ENCODE measurements around the gene RAPSN. TPM values are rescaled to one million over a fixed set of nuclear protein-coding genes. Genes with fewer than 3 reads are reported as not detected.

RAPSN gene
- total RNA-seq: under 0.01 and 0.43 TPM in 2 replicates

DNA sequence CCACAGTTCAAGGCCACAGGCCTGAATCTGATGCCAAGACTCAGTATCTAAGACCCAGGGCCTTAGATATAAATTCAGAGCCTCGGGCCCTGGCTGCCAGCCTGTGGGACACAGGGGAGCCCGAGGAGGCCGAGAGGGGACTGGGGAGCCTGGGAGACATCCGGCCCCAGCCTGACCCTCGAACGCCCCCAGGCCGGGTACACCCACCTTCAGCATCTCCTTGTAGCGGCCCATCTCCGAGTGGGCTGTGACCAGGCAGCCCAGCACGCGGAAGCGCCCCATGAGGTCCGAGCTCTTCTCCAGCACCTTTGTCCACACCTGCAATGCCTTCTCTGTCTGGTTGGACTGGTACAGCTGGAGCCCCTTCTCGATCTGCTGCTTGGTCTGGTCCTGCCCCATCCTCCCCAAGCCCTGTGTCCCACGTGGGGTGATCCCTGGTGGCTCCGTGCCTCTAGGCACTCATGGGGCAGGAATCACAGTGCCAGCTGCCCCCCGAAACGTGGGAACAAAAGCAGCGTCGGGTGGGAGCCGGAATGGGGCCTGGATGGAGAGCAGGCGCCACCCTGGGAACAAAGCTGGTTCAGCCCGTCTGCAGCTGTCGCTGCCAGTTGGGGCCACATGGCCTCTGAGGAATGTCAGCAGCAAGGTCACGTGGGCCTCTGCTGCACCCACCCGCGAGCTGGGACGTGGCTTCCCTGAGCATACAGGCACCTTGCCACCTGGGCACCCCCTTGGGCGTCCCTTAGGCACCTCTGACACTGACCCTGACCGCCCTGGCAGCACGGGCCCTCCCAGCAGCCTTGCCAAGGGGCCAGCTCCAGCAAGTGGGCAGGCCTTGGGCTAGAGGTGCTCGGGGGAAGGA, at the start of gene RAPSN:
RAPSN (minus strand) TSS at position 571 of the 862 bp plus-strand sequence; CDS start at position 399, 172 bp downstream.
- H3K4me3 ChIP-seq (ENCODE audit: low read depth, low read length): no peak within 1 kb of the TSS
- DNase-seq (ENCODE audit: low read depth): no peak

DNA sequence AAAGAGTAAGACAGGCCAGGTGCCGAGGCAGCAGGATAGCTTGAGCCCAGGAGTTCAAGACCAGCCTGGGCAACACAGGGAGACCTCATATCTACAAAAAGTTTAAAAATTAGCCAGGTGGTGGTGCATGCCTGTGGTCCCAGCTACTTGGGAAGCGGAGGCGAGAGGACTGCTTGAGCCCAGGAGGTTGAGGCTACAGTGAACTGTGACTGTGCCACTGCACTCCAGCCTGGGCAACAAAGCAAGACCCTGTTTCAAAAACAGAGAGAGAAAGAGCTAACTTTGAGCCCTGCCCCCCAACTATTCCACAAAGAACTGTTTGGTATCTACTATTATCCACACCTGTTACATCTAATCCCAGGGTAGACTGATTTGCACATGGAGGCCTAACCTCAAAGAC, 49.2 kb upstream of the RAPSN start:
- no peak for TF ChIP-seq CTCF (IDR thresholded peaks at IDR 0.05; ENCODE audit: insufficient read depth, low read depth, low read length)
- DNase-seq (ENCODE audit: low read depth): no peak
- no peak overlapping the region for H3K4me3 ChIP-seq (ENCODE audit: low read depth, low read length)

More for the DNA sequence above, at the start of gene RAPSN:
- no peak for TF ChIP-seq CTCF (IDR thresholded peaks at IDR 0.05; ENCODE audit: insufficient read depth, low read depth, low read length)

DNA sequence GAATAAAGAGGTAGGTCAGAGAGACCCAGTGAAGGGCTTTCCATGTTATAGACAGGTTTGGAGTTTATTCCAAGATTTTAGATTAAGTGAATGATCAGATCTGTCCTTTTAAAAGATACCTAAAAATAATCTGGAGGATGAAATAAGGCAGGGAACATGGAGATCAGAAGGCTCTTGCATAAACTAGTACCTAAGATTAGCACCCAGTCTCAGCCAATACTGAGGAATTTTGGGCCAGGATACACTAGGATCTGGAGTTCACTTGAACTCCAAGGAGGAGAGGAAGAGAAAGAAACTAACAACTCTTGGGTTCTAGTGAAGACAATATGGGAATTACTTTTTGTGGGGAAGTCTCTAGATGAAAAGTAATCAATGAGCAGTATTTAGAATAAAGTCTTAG, 47.9 kb upstream of the RAPSN start:
- no peak for DNase-seq (ENCODE audit: low read depth)
- TF ChIP-seq CTCF (IDR thresholded peaks at IDR 0.05; ENCODE audit: insufficient read depth, low read depth, low read length): no peak
- no peak overlapping the region for H3K4me3 ChIP-seq (ENCODE audit: low read depth, low read length)

- TF ChIP-seq CTCF (IDR thresholded peaks at IDR 0.05; ENCODE audit: insufficient read depth, low read depth, low read length): no peak
- no peak overlapping the region for H3K4me3 ChIP-seq (ENCODE audit: low read depth, low read length)
These were observed 46.9 kb upstream of the RAPSN start for GRCh38 chr11:47495856-47496217.

DNA sequence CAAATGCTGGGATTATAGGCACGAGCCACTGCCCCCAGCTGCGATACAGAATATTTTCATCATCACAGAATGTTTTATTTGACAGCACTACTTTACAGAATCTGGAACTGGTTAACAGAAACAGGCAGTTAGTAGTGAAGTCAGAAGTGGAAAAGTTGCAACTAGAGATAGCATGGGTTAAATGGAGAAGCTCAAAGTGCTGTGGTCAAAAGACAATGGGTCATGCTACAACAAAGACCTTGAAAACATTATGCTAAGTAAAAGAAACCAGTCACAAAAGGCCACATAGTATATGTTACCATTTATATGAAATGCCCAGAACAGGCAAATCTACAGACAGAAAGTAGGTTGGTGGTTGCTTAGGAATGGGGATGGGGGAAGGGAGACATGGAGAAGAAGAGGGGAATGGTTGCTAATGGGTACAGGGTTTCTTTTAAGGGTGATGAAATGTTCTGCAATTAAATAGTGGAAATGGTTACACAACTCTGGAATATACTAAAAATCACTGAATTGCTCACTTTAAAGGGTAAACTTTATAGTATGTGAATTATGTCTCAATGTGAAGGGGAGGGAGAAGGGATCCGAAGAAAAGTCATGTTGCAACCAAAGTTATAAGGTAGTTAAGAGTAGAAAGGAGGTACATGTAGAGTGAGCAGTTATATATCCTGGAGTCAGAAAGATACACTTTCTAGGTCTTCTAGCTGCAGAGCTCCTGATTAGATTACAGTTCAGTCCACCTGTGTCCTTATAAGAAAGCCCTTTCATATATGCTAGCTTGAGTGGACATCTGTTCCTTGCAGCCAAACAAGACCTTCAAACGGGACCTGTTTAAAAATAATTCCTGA, 46.3 kb upstream of the RAPSN start:
- peak; percentile 87 for DNase-seq (ENCODE audit: low read depth)
- no peak overlapping the region for H3K4me3 ChIP-seq (ENCODE audit: low read depth, low read length)
- TF ChIP-seq CTCF (IDR thresholded peaks at IDR 0.05; ENCODE audit: insufficient read depth, low read depth, low read length): no peak

More at GRCh38 chr11:47495856-47496217, 46.9 kb upstream of the RAPSN start:
- no peak for DNase-seq (ENCODE audit: low read depth)

- DNase-seq (ENCODE audit: low read depth): peak; percentile 38
- no peak overlapping the region for H3K4me3 ChIP-seq (ENCODE audit: low read depth, low read length)
- no peak for TF ChIP-seq CTCF (IDR thresholded peaks at IDR 0.05; ENCODE audit: insufficient read depth, low read depth, low read length)
These were observed 40.4 kb upstream of the RAPSN start for GRCh38 chr11:47489395-47489755.
